Body of pancreas (tissue), 4 donors: Measurements from ENCODE around the gene GNAO1. TPM values are rescaled to one million over a fixed set of nuclear protein-coding genes. Genes with fewer than 3 reads are reported as not detected.

Experiments used
- ATAC-seq: fragments of 150-250 bp; one replicate; pipeline ENCODE4 v1.9.1; 2016
- DNase-seq, 4 donors: peaks; one replicate each; pipeline ENCODE4 v3.0.0-alpha.2; 2019
- H3K27ac ChIP-seq, 4 donors: fragments of 200-600 bp; sonication (generic); 1 replicate in 3 of 4; 2 replicates in 1 of 4; pipeline versions ENCODE4 v1.5.1 to v1.6.1; 2016 to 2019; ENCODE audit warnings: mild to moderate bottlenecking in 1 of 4, mixed read lengths in 1 of 4, moderate library complexity in 1 of 4
- H3K27me3 ChIP-seq, 2 donors: fragments of 200-600 bp; sonication (generic); one replicate each; pipeline ENCODE4 v1.6.0; 2016; ENCODE audit warnings: mild to moderate bottlenecking in 1 of 2
- H3K36me3 ChIP-seq, 2 donors: fragments of 200-600 bp; sonication (generic); replicated peaks in 1 of 2; 2 replicates each; pipeline ENCODE4 v1.5.1; 2016; ENCODE audit warnings: low read depth in 2 of 2; ENCODE audit not compliant: insufficient read depth in 1 of 2
- H3K4me1 ChIP-seq: fragments of 200-600 bp; sonication (generic); one replicate; pipeline ENCODE4 v1.6.0; 2016
- H3K4me3 ChIP-seq, 2 donors: fragments of 200-600 bp; sonication (generic); 1 replicate in 1 of 2; 2 replicates in 1 of 2; pipeline ENCODE4 v1.5.1; 2016 to 2019
- H3K9me3 ChIP-seq, 3 donors: fragments of 200-600 bp; sonication (generic); 1 replicate in 2 of 3; 2 replicates in 1 of 3; pipeline ENCODE4 v1.5.1; 2016
- POLR2A ChIP-seq, 3 donors: fragments of 450-650 bp; IDR thresholded peaks; one replicate each; pipeline ENCODE4 v1.6.1; 2016; ENCODE audit warnings: antibody characterized with exemption in 3 of 3, mild to moderate bottlenecking in 2 of 3
- WGBS, 2 donors: methylation state at CpG; one replicate each; pipeline ENCODE4 v1.1.5; 2017; 5-methylcytosine and 5-hydroxymethylcytosine counted together
- intact Hi-C: fragments of 100-400 bp; cut with DNase I; formaldehyde crosslinking; loops from one replicate; pipeline ENCODE4 v1.15.1; 2023
- total RNA-seq, 2 donors: library from RNA; depleted of rRNA; stranded (reverse); fragments of >200 nt; gene quantifications; one replicate each; pipeline ENCODE4 v1.1.0, GENCODE V29; 2016
- TF ChIP-seq, protein P1 (sequence below), 7 experiments: fragments of 450-650 bp in 4 of 7; fragments of 200-600 bp in 3 of 7; sonication (generic) in 3 of 7; IDR thresholded peaks; one replicate each; pipeline ENCODE4 v1.5.1; 2016 to 2019; ENCODE audit warnings: antibody characterized with exemption in 7 of 7

Gene GNAO1
- total RNA-seq, 2 donors from 2014 or later, result 1.6 to 3.0 TPM

- intact Hi-C loops, result no loop called here
- WGBS, 2 donors, result 67 to 71% methylated on average over 4 of the region's 4 CpGs
- DNase-seq (no peak), ATAC-seq (no peak)
- TF ChIP-seq POLR2A (IDR thresholded peaks at IDR 0.05), result no peak
- TF ChIP-seq, protein P1, sequence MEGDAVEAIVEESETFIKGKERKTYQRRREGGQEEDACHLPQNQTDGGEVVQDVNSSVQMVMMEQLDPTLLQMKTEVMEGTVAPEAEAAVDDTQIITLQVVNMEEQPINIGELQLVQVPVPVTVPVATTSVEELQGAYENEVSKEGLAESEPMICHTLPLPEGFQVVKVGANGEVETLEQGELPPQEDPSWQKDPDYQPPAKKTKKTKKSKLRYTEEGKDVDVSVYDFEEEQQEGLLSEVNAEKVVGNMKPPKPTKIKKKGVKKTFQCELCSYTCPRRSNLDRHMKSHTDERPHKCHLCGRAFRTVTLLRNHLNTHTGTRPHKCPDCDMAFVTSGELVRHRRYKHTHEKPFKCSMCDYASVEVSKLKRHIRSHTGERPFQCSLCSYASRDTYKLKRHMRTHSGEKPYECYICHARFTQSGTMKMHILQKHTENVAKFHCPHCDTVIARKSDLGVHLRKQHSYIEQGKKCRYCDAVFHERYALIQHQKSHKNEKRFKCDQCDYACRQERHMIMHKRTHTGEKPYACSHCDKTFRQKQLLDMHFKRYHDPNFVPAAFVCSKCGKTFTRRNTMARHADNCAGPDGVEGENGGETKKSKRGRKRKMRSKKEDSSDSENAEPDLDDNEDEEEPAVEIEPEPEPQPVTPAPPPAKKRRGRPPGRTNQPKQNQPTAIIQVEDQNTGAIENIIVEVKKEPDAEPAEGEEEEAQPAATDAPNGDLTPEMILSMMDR (IDR thresholded peaks at IDR 0.05), result no peak
- Histone ChIP-seq H3K4me1 (no peaks in the 10 kb centered on the region), H3K36me3 (no peaks in the 10 kb centered on the region), H3K4me3 (no peak overlapping the region), H3K27ac (no peak overlapping the region), H3K27me3 (no peaks in the 10 kb centered on the region), H3K9me3 (no peaks in the 10 kb centered on the region)
These were observed 139.2 kb downstream of the GNAO1 start for GRCh38 chr16:56330476-56330875.

DNA sequence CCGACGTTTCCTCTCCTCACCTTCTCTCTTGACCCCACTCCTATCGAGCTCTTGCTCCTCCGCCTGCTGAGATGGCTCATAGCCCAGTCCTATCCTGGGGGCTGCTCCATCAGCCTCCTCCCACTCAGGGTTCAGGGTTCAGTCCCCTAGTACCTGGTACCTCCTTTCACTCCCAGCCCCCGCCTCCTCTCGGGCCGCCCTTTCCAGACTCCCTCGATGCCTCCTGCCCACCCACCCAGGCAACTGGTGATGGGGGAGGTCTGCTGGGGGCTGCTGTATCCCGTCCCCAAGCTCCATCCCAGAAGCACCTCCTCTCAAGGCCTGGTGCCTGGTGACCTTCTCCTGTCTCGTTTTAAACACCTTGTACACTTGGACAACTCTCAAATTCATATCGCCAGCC is 140.1 kb downstream of the GNAO1 start:
- no peaks in the 10 kb centered on the region for H3K4me1 ChIP-seq
- DNase-seq (no peak), ATAC-seq (no peak)
- no peaks in the 10 kb centered on the region for H3K27me3 ChIP-seq
- H3K9me3 ChIP-seq, result no peaks in the 10 kb centered on the region
- no peak overlapping the region for H3K4me3 ChIP-seq
- TF ChIP-seq, protein P1 (IDR thresholded peaks at IDR 0.05), result no peak
- no peak for TF ChIP-seq POLR2A (IDR thresholded peaks at IDR 0.05)
- 63 to 71% methylated on average over 11 of the region's 11 CpGs for WGBS, 2 donors
- H3K27ac ChIP-seq, result no peak overlapping the region
- intact Hi-C loops, result no loop called here
- no peaks in the 10 kb centered on the region for H3K36me3 ChIP-seq

DNA sequence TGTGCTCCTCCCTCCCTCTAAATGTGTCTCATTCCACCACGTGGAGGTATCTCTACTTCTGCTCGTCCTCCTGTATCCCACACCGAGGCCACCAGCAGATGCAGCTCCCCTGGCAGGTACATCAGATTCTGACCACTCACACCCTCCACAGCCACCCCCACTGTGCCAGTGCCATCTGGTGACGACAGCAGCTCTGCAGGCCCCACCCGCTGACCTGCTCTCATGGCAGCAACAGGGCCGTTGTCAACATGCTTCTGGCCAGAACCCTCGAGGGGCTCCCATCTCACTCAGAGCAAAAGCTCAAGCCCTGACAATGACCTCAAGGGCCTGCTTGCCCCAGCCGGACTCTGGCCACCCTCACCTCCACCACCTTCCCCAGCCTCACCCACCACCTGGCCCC is 140.6 kb downstream of the GNAO1 start:
- no peaks in the 10 kb centered on the region for H3K36me3 ChIP-seq
- 62 to 66% methylated on average over 8 of the region's 8 CpGs for WGBS, 2 donors
- no peaks in the 10 kb centered on the region for H3K4me1 ChIP-seq
- no peaks in the 10 kb centered on the region for H3K27me3 ChIP-seq
- H3K9me3 ChIP-seq, result no peaks in the 10 kb centered on the region
- intact Hi-C loops, result no loop called here
- no peak for TF ChIP-seq POLR2A (IDR thresholded peaks at IDR 0.05)
- TF ChIP-seq, protein P1 (IDR thresholded peaks at IDR 0.05), result no peak
- H3K4me3 ChIP-seq, result no peak overlapping the region
- no peak overlapping the region for H3K27ac ChIP-seq
- ATAC-seq (no peak), DNase-seq (no peak)

DNA sequence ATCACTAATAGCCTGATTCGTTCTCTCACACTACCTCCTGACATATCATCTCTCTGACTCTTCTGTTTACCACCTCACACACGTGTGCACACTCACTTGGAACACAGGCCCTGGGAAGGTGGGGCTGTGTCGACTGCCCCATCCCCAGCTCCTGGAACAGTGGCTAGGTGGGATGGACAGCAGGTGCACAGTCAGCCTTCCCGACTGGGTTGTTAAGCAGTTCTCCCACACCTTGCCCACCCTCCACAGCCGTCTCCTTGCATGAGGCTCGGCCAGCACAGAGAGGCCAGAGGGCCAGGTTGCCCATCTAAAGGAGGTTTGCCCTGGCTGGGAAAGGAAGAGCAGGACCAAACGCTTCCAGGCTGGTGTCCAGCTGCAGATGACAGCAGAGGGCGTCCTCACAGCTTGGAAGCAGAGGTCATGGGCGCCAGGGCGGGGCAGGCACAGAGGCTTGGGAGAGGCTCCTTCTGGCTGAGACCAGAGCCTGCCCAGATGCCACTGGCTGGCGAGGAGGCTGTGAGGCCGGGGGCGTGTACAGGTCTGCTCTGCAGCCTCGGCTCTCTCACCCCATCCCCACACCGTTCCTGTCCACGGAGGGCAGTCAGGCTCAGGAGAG is 141.3 kb downstream of the GNAO1 start:
- peak; percentile 42 for ATAC-seq
- Histone ChIP-seq H3K27ac (no peak overlapping the region), H3K4me3 (no peak overlapping the region), H3K4me1 (no peaks in the 10 kb centered on the region), H3K9me3 (no peaks in the 10 kb centered on the region), H3K36me3 (no peaks in the 10 kb centered on the region), H3K27me3 (no peaks in the 10 kb centered on the region)
- TF ChIP-seq, protein P1 (IDR thresholded peaks at IDR 0.05), result peak in 5 of 7 experiments; percentile 14 to 44 (median 19)
- TF ChIP-seq POLR2A (IDR thresholded peaks at IDR 0.05), result no peak
- intact Hi-C loops, result no loop called here
- 39 to 43% methylated on average over 11 to 15 of the region's 16 CpGs for WGBS, 2 donors
- DNase-seq, result peak; percentile 36 to 67 (median 59)

- DNase-seq, result no peak
- TF ChIP-seq, protein P1 (IDR thresholded peaks at IDR 0.05), result no peak
- TF ChIP-seq POLR2A (IDR thresholded peaks at IDR 0.05), result no peak
- WGBS, 2 donors, result 80 to 90% methylated on average over 1 to 9 of the region's 9 CpGs
- H3K36me3 ChIP-seq, result no peaks in the 10 kb centered on the region
- H3K27me3 ChIP-seq, result no peaks in the 10 kb centered on the region
- no peaks in the 10 kb centered on the region for H3K4me1 ChIP-seq
- H3K27ac ChIP-seq, result no peak overlapping the region
- intact Hi-C loops, result no loop called here
- H3K4me3 ChIP-seq, result no peak overlapping the region
- ATAC-seq, result no peak
- H3K9me3 ChIP-seq, result no peaks in the 10 kb centered on the region
These were observed 143.5 kb downstream of the GNAO1 start for GRCh38 chr16:56334761-56335160.
